ENCODE data around the gene PSAP.

GRCh38 chr10:71852355-71852937, 1.4 kb upstream of the PSAP start:
- TF ChIP-seq CTCF (IDR thresholded peaks at IDR 0.05; ENCODE audit: low read depth, low read length, missing input control) = no peak
- TF ChIP-seq, protein P1, sequence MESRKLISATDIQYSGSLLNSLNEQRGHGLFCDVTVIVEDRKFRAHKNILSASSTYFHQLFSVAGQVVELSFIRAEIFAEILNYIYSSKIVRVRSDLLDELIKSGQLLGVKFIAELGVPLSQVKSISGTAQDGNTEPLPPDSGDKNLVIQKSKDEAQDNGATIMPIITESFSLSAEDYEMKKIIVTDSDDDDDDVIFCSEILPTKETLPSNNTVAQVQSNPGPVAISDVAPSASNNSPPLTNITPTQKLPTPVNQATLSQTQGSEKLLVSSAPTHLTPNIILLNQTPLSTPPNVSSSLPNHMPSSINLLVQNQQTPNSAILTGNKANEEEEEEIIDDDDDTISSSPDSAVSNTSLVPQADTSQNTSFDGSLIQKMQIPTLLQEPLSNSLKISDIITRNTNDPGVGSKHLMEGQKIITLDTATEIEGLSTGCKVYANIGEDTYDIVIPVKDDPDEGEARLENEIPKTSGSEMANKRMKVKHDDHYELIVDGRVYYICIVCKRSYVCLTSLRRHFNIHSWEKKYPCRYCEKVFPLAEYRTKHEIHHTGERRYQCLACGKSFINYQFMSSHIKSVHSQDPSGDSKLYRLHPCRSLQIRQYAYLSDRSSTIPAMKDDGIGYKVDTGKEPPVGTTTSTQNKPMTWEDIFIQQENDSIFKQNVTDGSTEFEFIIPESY (IDR thresholded peaks at IDR 0.05) = no peak
- no peak for TF ChIP-seq FOXA1 (IDR thresholded peaks at IDR 0.05)
- TF ChIP-seq RAD21 (IDR thresholded peaks at IDR 0.05) = no peak
- TF ChIP-seq MAX (IDR thresholded peaks at IDR 0.05) = no peak
- TF ChIP-seq REST (IDR thresholded peaks at IDR 0.05) = no peak
- TF ChIP-seq SP1 (IDR thresholded peaks at IDR 0.05) = no peak
- no peak for TF ChIP-seq TAF1 (conservative IDR thresholded peaks at IDR 0.05)

Data from liver (tissue), 3 donors.